Effector CD8-positive, alpha-beta T cell (primary cell): ENCODE measurements around the gene PIANP.

Source experiments
- DNase-seq: peaks from one replicate; lab custom pipeline; 2025; lab: John Stamatoyannopoulos, UW

PIANP gene

GRCh38 chr12:6667559-6668210 lies 32.9 kb downstream of the PIANP start:
- DNase-seq, result no peak

- DNase-seq, result no peak
Measured at GRCh38 chr12:6666211-6666610, 34.4 kb downstream of the PIANP start.

GRCh38 chr12:6664902-6665301 lies 35.7 kb downstream of the PIANP start:
- no peak for DNase-seq

DNA sequence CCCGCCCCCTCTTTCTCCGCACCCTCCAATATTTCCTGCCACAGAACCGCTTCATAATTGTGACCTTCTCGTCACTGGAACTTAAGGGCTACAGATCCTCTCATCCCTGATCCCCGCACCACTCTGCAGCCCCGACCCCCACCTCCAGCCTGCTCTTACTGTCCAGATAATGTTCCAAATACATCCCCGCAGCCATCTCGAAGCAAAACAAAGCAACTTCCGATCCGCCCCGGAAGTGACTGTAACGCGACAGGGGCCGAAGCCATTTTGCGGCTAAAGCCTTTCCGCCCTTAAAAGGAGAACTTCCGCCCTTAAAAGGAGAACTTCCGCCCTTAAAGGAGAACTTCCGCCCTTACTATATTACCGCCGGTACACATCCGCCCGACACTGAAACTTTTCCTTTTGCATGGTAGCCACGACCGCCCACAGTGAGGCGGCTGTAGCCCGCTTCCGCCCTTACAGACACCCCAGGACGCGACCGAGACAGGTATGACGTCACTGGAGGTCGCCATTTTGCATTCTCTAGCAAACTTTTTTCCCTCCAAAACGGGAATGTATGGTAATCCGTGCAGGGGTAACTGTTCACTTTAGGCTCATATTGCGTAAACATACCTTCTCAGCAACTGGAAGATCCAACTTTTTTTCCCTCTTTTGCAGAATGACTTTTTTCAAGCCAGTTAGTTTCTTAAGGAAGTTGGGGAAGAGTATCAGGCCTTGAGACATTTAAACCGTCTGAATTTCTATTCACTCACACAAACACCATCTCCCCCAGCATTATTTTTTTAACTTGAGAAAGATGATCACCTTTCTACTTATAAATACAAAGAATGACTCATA lies 37.5 kb downstream of the PIANP start, which contains the start of gene ING4:
ING4 (minus strand) TSS at position 214 of the 837 bp plus-strand sequence; CDS start at position 196, 18 bp downstream.
- DNase-seq, result peak; percentile 91

DNA sequence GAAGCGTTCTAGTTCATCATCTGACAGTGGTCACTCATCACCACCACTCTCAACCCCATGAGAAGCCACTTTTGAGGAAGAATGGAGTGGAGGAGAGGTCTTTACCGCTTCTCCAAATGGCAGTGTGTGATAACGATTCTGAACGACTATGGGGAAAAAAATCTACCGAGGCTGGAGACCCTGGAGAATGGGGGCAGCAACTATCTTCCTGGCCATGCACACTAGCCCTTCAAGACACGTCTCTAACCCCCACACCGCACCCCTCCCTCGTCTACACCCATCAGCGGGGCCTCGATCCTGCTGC lies 38.1 kb downstream of the PIANP start:
- DNase-seq, result no peak

DNA sequence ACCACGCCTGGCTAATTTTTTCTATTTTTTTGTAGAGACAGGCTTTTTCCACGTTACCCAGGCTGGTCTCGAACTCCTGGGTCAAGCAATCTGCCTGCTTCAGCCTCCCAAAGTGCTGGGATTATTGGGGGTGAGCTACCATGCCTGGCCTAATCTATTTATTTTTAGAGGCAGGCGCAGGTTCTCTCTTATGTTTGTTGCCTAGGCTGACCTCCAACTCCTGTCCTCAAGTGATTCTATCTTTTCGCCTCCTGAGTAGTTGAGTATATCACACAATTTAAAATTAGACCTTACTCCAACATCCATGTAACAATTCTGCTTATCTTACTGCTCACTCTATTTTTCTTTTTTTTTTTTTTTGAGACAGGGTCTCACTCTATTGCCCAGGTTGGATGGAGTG lies 46.6 kb downstream of the PIANP start:
- DNase-seq, result no peak

- DNase-seq, result no peak
Measured at GRCh38 chr12:6653342-6653741, 47.3 kb downstream of the PIANP start.

DNA sequence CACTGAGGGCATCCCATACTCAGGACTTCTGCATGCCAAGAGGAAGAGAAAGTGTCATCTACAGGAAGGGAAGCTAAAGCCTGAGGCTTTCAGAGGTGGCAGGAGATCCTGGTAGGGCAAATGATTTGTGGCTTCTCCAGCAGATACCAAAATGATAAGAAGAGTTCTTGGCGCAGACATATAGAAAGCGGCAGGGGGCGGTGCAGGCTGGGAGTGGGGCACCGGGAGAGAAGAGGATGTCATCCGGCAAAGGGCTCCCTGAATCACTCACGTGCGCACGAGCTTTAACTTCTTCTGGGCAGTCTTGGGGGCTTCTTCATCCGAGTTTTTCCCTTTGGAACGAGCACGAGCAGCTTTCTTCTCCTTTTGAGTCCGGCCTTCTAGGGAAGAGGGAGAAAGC lies 48.2 kb downstream of the PIANP start:
- DNase-seq, result no peak

DNA sequence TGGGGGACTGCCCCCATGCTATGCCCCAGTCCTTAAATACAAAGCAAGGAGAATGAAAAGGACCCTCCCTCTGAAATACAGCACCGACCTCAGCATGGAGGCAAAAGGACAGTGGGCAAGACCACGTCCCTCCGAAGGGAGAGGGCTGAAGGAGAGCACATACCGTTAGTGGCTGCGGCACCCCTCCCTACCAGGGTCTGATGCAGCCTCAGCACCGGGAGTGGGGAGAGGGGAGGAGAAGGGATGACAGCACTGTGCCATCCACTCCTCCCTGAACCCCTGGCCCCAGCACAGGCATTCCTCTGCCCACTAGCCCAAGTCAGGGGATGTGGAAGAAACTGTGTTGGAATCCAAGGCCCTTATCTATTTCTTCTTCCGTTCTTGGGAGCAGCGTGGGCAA lies 49.8 kb downstream of the PIANP start:
- no peak for DNase-seq

DNA sequence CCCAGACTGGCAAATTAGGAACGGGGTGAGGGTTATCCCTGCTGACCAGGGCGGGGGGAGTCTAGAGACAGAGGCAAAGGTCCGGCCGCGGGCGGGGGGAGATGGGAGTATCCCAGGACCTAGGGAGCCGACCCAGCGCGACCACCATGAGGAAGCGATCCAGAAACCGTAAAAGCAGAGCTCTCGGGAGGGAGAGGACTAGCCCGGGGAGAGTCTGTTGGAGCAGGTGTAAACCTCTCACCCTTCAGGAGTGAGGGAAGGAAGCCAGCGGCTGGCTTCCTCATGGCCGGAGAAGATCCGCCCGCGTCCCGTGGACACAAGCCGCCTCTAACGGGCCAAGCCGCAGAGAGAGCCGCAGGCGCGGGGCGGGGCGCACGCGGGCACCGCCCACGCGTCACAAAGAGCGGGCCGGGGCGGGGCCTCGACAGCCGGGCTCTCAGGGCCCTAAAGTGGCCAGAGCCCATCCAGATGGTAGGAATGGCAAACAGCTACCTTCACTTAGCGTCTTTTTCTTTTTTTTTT lies 53.5 kb downstream of the PIANP start, which contains the start of gene ACRBP:
ACRBP (minus strand) TSS at position 350 of the 522 bp plus-strand sequence; CDS start at position 284, 66 bp downstream.
- peak; percentile 32 for DNase-seq

- DNase-seq, result no peak
Measured at GRCh38 chr12:6646276-6647082, 54.1 kb downstream of the PIANP start.

DNA sequence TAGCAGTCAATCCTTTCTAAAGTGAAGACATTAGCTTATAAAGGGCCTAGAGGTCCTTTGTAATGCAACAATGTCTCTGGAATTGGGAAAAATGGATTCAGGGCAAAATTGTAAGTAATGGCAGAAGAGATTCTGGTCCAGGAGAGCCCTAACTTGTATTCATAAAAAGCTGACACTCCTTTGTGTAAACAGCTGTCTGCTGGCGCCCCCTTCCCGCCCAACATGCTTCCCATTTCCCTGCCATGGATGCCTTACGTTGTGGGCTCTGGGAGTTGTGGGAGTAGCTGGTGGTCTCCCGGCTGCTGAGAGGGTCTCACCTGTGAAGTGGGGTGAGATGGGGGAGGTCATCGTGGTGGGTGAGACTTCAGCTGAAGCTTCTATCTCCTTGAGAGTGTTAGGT lies 55.7 kb downstream of the PIANP start:
- DNase-seq, result no peak

- no peak for DNase-seq
Measured at GRCh38 chr12:6644257-6644596, 56.4 kb downstream of the PIANP start.
